ENCODE measurements around the gene CNDP2.

Gene CNDP2

DNA sequence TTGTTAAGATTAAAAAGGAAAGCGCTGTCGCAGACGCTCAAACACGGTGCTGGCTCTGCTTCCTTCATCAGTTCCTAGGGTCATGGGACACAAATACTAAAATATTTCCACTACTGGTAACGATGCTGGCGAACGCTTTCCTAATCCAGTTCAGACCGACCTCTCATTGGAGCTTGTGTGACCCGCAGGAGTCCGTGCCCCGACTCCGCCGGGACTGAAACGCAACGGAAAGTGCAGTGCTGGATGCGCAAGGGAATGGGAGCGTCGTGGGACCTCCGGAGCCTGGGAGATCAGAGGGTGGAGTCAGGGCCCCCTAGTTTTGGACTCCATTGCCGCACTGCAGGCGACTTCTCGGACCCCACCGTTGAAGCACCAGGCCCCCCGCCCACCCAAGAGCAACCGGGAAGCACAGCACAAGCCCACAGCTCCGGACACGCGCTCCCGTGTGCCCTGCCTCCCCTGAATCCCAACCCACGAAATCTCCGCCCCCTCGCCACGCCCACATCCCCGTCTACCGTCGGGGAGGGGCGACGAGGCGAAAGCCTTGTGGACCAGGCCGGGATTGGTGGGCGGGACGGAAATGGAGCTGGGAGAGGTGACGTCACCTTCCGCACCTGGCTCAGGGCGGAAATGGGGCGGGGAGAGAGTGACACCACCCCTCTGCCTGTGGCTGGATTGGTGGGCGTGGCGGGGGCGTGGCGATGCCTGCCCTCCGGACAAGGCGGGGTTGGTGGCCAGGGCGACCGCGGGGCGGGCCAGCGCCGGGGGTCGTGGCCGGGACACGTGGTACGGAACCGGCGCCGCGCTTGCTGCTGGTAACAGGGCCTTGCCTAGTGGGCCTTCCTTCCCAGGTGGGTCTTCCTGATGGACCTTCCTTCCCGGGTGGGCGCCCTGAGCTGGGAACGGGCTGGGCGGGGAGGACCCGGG, at the start of gene CNDP2:
TSS of gene CNDP2 (plus strand) at position 783 of the 927 bp plus-strand sequence. CDS start 3,611 bp downstream, outside the sequence.
- DNase-seq (ENCODE audit: extremely low spot score): peak; percentile 98
- ChIA-PET CTCF (interaction anchor here (1.2 to 4.8 kb wide), 5 partner anchors 10 to 141 kb away, joined by 3 to 56 read pairs (median 3); no protein-coding TSS in a partner anchor), POLR2A (interaction anchor here (1.0 kb wide), 1 partner anchor 49 kb away, joined by 3 read pairs; no protein-coding TSS in a partner anchor)
- TF ChIP-seq, protein P1, sequence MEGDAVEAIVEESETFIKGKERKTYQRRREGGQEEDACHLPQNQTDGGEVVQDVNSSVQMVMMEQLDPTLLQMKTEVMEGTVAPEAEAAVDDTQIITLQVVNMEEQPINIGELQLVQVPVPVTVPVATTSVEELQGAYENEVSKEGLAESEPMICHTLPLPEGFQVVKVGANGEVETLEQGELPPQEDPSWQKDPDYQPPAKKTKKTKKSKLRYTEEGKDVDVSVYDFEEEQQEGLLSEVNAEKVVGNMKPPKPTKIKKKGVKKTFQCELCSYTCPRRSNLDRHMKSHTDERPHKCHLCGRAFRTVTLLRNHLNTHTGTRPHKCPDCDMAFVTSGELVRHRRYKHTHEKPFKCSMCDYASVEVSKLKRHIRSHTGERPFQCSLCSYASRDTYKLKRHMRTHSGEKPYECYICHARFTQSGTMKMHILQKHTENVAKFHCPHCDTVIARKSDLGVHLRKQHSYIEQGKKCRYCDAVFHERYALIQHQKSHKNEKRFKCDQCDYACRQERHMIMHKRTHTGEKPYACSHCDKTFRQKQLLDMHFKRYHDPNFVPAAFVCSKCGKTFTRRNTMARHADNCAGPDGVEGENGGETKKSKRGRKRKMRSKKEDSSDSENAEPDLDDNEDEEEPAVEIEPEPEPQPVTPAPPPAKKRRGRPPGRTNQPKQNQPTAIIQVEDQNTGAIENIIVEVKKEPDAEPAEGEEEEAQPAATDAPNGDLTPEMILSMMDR (IDR thresholded peaks at IDR 0.05; ENCODE audit: control extremely low read depth, extremely low read depth, low read depth, missing control alignments): no peak

DNA sequence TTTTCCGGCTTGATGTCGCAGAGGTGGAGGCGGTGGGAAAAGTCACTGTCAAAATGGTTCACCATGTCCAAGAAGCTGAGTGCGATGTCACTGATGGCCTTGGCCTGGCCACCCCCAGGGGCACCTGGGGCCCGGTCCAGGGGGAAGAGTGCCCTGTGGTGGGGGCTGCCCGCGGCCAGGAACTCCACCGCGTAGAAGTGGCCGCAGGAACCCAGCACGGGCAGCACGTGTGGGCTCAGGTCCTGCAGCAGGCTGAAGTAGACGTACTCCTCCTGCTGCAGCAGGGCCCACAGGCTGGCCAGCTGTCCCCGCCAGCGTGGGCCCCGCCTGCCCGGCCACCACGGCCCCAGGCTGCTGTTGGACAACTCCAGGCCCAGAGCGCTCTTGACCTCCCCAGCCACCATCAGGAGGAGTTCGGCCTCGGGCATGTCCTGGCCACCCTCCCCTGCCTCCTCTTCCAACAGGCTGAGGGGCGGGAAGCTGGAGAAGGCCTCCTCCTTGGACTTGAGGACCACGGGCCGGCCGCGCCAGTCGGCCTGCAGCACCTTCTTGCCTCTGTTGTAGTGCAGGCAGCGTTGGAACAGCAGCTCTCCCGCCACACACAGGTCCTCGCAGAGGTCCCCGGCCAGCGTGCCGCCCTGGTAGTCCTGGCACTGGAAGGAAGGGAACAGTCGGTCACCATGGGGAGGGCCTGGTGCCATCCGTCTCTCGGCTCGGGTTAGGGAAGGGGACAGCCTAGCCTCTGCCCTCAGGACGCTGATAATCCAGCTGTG, 49.3 kb upstream of the CNDP2 start:
- TF ChIP-seq, protein P1 (IDR thresholded peaks at IDR 0.05; ENCODE audit: control extremely low read depth, extremely low read depth, low read depth, missing control alignments): no peak
- DNase-seq (ENCODE audit: extremely low spot score): no peak
- ChIA-PET CTCF (interaction anchor here (1.1 kb wide), 1 partner anchor 94 kb away, joined by 3 read pairs; no protein-coding TSS in a partner anchor), POLR2A (no interaction called here)

DNA sequence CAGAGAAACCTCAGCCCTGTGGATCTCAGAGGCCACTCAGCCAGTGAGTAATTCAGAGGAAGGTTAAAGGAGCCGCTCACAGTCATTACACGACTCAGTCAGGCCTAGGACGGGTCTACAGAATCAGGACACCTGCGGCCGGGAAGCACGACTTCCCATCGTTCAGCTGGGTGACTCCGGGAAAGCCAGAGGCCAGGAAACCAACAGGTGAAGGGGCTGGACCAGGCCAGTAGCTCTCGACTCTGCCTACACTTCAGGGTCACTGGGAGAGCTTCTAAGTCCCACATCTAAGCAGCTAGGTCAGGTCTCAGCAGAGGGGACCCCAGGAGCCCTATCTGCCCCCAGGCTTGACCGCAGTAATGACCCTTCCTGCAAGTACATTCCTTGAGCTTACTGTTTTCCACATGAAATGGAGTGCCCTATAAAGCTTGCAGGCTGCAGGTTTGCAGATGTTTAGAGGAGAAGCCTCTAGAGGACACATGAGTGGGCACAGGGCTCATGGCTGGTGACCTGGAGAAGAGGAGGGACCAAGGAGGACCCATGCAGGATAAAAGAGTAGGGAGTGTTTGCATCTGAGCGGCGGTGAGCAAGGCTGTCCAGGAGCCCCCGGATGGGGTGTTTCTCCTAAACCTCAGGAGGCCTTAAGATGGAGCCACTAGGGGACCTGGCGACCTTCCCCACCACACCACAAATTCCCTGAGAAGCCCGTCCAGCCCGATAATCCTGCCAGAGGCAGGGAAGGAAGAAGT, 48.6 kb upstream of the CNDP2 start:
- POLR2A ChIA-PET: no interaction called here
- TF ChIP-seq, protein P1 (IDR thresholded peaks at IDR 0.05; ENCODE audit: control extremely low read depth, extremely low read depth, low read depth, missing control alignments): no peak
- no peak for DNase-seq (ENCODE audit: extremely low spot score)
- CTCF ChIA-PET: interaction anchor here (1.1 kb wide), 1 partner anchor 95 kb away, joined by 3 read pairs; no protein-coding TSS in a partner anchor

DNA sequence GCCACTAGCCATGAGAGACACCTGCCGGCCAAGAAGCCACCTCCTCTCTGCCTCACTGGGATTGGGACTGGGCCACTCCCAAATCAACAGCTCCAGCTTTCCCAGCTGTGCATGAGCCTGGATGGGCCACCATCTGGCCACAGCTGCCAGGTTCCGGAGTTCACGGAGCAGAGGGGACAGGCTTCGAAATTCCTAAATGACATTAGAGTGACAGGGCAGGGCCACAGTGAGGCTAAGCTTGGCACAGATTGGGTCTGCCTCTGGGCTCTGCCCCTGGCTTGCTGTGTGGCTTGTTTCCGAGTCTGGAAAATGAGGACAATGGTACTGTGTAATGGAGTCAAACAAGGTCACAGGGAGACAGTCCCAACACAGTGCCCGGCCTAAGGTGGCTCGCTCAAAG, 45.5 kb upstream of the CNDP2 start:
- no peak for DNase-seq (ENCODE audit: extremely low spot score)
- ChIA-PET CTCF (interaction anchor here (1.2 to 1.3 kb wide), 2 partner anchors 12 to 29 kb away, joined by 3 read pairs; no protein-coding TSS in a partner anchor), POLR2A (no interaction called here)
- TF ChIP-seq, protein P1 (IDR thresholded peaks at IDR 0.05; ENCODE audit: control extremely low read depth, extremely low read depth, low read depth, missing control alignments): no peak

DNA sequence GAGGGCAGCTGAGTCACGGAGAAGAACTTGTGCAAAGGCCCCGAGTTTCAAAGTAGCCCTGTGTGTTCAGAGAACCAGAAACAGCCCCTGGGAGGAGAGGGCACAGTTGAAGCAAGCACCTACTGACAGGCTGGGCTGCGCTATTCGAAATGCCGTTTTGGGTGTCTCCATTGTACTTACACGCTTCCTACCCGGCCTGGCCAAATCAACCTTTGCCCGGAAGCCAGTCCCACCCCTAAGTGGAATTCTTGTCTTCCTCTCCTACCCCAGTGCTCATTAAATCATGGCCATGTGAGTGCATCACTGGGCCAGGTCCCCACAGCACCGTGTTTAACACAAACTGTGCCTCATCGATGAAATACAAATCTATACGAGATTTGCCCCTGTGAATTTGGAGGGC, 45.0 kb upstream of the CNDP2 start:
- POLR2A ChIA-PET: no interaction called here
- no peak for DNase-seq (ENCODE audit: extremely low spot score)
- TF ChIP-seq, protein P1 (IDR thresholded peaks at IDR 0.05; ENCODE audit: control extremely low read depth, extremely low read depth, low read depth, missing control alignments): no peak
- CTCF ChIA-PET: interaction anchor here (1.2 to 1.3 kb wide), 2 partner anchors 12 to 29 kb away, joined by 3 read pairs; no protein-coding TSS in a partner anchor
